Astrocyte (in vitro differentiated cells and primary cell): ENCODE results near the gene SULT1A4. TPM values are rescaled to one million over a fixed set of nuclear protein-coding genes. Genes with fewer than 3 reads are reported as not detected.
"Not testable (repeated sequence)": the region's sequence is repeated elsewhere in the genome, so short reads cannot be mapped to it uniquely, and the experiment has no call there.

ENCODE experiments used
- DNase-seq: peaks from one replicate; pipeline ENCODE4 v3.0.0-alpha.2; 2010; ENCODE audit warnings: low read depth
- FAIRE-seq: peaks from 2 replicates; lab custom pipeline; 2011; peaks lifted over from hg19 to GRCh38; lab: Jason Lieb, UNC
- H2AFZ ChIP-seq: 2 replicates; pipeline ENCODE4 v1.6.0; 2012; ENCODE audit warnings: low read depth, low read length, inconsistent platforms
- H3K27ac ChIP-seq: 2 replicates; pipeline ENCODE4 v1.5.1; 2011; ENCODE audit warnings: low read depth, low read length, inconsistent platforms
- H3K27me3 ChIP-seq: 2 replicates; pipeline ENCODE4 v1.6.0; 2011; ENCODE audit warnings: low read length, inconsistent platforms; ENCODE audit not compliant: insufficient read depth
- H3K36me3 ChIP-seq: 2 replicates; pipeline ENCODE4 v1.5.1; 2011; ENCODE audit warnings: low read length, inconsistent platforms; ENCODE audit not compliant: insufficient read depth
- H3K4me1 ChIP-seq: 2 replicates; pipeline ENCODE4 v1.5.1; 2011; ENCODE audit warnings: low read length, inconsistent platforms; ENCODE audit not compliant: insufficient read depth
- H3K4me2 ChIP-seq: 2 replicates; pipeline ENCODE4 v1.6.0; 2012; ENCODE audit warnings: low read length, inconsistent platforms
- H3K4me3 ChIP-seq: 2 replicates; pipeline ENCODE4 v1.5.1; 2011; ENCODE audit warnings: low read depth, mild to moderate bottlenecking, low read length, inconsistent platforms; ENCODE audit not compliant: insufficient read depth
- H3K79me2 ChIP-seq: 2 replicates; pipeline ENCODE4 v1.6.0; 2012; ENCODE audit warnings: mild to moderate bottlenecking, low read length, inconsistent platforms; ENCODE audit not compliant: insufficient read depth
- H3K9ac ChIP-seq: 2 replicates; pipeline ENCODE4 v1.6.0; 2012; ENCODE audit warnings: mild to moderate bottlenecking, low read length, inconsistent platforms
- H3K9me3 ChIP-seq: 2 replicates; pipeline ENCODE4 v1.5.1; 2012; ENCODE audit warnings: low read depth, mild to moderate bottlenecking, low read length, inconsistent platforms; ENCODE audit not compliant: insufficient read depth
- H4K20me1 ChIP-seq: 2 replicates; pipeline ENCODE4 v1.6.0; 2012; ENCODE audit warnings: low read length, inconsistent platforms; ENCODE audit not compliant: insufficient read depth
- H3K27ac Mint-ChIP-seq: one replicate; pipeline ENCODE4 v1.8.0; 2021; ENCODE audit warnings: mild to moderate bottlenecking, mixed read lengths; ENCODE audit not compliant: unreplicated experiment
- H3K27me3 Mint-ChIP-seq: one replicate; pipeline ENCODE4 v1.8.0; 2021; ENCODE audit warnings: low read depth, mixed read lengths; ENCODE audit not compliant: unreplicated experiment
- H3K36me3 Mint-ChIP-seq: one replicate; pipeline ENCODE4 v1.8.0; 2021; ENCODE audit warnings: low read depth, mixed read lengths; ENCODE audit not compliant: unreplicated experiment
- H3K4me1 Mint-ChIP-seq: one replicate; pipeline ENCODE4 v1.8.0; 2021; ENCODE audit warnings: low read depth, mixed read lengths; ENCODE audit not compliant: unreplicated experiment
- H3K4me3 Mint-ChIP-seq: one replicate; pipeline ENCODE4 v1.8.0; 2021; ENCODE audit warnings: mild to moderate bottlenecking, moderate library complexity, mixed read lengths; ENCODE audit not compliant: unreplicated experiment
- H3K9me3 Mint-ChIP-seq: one replicate; pipeline ENCODE4 v1.8.0; 2021; ENCODE audit warnings: mild to moderate bottlenecking, mixed read lengths; ENCODE audit not compliant: unreplicated experiment
- total RNA-seq: library from RNA; stranded (reverse); gene quantifications from 2 replicates; pipeline ENCODE4 v1.2.1, GENCODE V29; 2021

SULT1A4 gene
- total RNA-seq, 1 donor from 2014 or later, result 1.2 TPM

DNA sequence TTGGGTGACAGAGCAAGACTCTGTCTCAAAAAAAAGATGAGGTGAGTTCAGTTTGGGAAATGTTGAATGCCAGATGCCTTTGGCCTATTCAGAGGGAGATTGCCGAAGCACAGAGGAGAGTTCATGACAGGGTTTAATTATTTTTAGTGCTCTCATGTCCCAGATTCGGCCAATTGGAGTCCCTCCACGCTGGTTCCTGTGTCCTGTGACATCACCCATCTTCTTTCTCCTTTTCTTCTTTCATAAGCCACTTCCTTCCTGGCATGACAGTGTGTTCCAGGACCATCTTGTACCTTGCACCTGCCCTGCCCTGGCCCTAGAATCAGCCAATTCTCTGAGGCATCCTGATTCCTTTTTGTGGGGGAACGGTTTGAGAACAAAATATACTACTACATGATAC, 12.4 kb downstream of the SULT1A4 start:
- H4K20me1 ChIP-seq, H3K4me2 ChIP-seq, H3K27ac Mint-ChIP-seq, H3K27ac ChIP-seq, DNase-seq, H3K27me3 ChIP-seq, H3K4me3 Mint-ChIP-seq, H3K4me1 ChIP-seq, H3K9me3 Mint-ChIP-seq, H3K4me1 Mint-ChIP-seq, H3K9ac ChIP-seq, H3K4me3 ChIP-seq, H3K79me2 ChIP-seq, H3K36me3 ChIP-seq, H3K36me3 Mint-ChIP-seq, H3K9me3 ChIP-seq, H3K27me3 Mint-ChIP-seq, FAIRE-seq, H2AFZ ChIP-seq: not testable (repeated sequence)

DNA sequence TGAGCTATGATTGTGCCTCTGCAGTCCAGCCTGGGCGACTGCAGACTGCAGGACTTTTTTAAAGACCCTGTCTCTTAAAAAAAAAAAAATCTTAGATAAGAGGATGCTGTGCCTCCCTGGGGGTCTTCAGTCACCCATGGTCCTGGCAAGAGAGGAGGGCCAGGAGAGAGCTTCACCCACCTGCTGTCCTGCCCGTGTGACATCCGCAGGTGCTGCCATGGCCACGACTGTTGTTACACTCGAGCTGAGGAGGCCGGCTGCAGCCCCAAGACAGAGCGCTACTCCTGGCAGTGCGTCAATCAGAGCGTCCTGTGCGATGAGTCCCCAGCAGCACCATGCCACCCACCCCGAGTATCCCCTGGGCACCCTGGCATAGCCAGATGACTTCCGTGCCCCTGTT, 22.6 kb downstream of the SULT1A4 start:
- not testable (repeated sequence) for H3K9me3 Mint-ChIP-seq, H3K4me3 ChIP-seq, FAIRE-seq, H4K20me1 ChIP-seq, H3K27ac ChIP-seq, H3K27me3 Mint-ChIP-seq, H3K36me3 Mint-ChIP-seq, H3K79me2 ChIP-seq, H3K4me1 Mint-ChIP-seq, H3K9me3 ChIP-seq, H3K27me3 ChIP-seq, H3K4me2 ChIP-seq, H3K9ac ChIP-seq, H2AFZ ChIP-seq, H3K27ac Mint-ChIP-seq, DNase-seq, H3K36me3 ChIP-seq, H3K4me3 Mint-ChIP-seq, H3K4me1 ChIP-seq

DNA sequence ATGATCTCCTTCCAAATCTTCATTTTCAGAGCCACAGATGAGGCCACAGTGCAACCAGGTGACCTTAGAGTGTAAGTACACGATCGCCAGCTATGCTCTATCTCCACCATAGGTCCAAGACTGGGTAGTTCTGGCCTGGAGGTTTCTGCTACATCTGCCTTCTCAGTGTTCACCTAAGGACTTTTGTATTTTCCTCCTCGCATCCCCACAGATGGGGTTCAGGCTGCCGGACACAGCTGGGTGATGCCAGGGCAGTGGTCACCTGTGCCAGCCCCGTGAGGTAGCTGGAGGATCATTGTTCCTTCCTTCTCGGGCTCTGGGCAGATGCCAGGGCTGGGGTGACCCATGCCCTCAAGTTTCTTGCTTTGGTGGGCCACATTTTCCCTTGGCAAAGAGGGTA, 46.6 kb downstream of the SULT1A4 start, which contains the start of gene NPIPB12:
Gene NPIPB12 (minus strand): TSS at position 101 of the 400 bp plus-strand sequence.
- H3K4me1 Mint-ChIP-seq, H3K4me2 ChIP-seq, H3K36me3 ChIP-seq, H3K9ac ChIP-seq, H4K20me1 ChIP-seq, FAIRE-seq, DNase-seq, H3K27me3 Mint-ChIP-seq, H3K79me2 ChIP-seq, H2AFZ ChIP-seq, H3K4me3 ChIP-seq, H3K4me1 ChIP-seq, H3K27ac Mint-ChIP-seq, H3K9me3 ChIP-seq, H3K27me3 ChIP-seq, H3K36me3 Mint-ChIP-seq, H3K27ac ChIP-seq, H3K4me3 Mint-ChIP-seq, H3K9me3 Mint-ChIP-seq: not testable (repeated sequence)

Other genes with a start within 250 kb of the SULT1A4 start
- gene NPIPB11, start 53.2 kb upstream of the SULT1A4 start, total RNA-seq, result 0.79 and 1.3 TPM in 2 replicates
- 8.0 and 9.7 TPM in 2 replicates for gene BOLA2, start 5.6 kb upstream of the SULT1A4 start, total RNA-seq
- gene SLX1B, start 5.4 kb upstream of the SULT1A4 start, total RNA-seq, result 27.4 and 30.7 TPM in 2 replicates
- gene NPIPB12, start 46.5 kb downstream of the SULT1A4 start, total RNA-seq, result 51.7 and 61.9 TPM in 2 replicates
- gene SPN, start 203.3 kb downstream of the SULT1A4 start, total RNA-seq, result 0.07 TPM in 1 of 2 replicates, not detected in the other
- 85.9 and 98.1 TPM in 2 replicates for gene QPRT, start 219.3 kb downstream of the SULT1A4 start, total RNA-seq